Suprapubic skin (tissue), 3 donors: ENCODE results near the gene SLC16A2.

Experiments used
- POLR2A ChIP-seq, 2 donors: fragments of 450-650 bp; IDR thresholded peaks; one replicate each; pipeline ENCODE4 v1.6.1; 2017; ENCODE audit warnings: antibody characterized with exemption in 2 of 2, mild to moderate bottlenecking in 2 of 2, moderate library complexity in 2 of 2
- TF ChIP-seq, protein P1 (sequence below), 2 donors: fragments of 200-600 bp in 1 of 2; fragments of 450-650 bp in 1 of 2; sonication (generic) in 1 of 2; IDR thresholded peaks; one replicate each; pipeline ENCODE4 v1.5.1; 2016 to 2019; ENCODE audit warnings: antibody characterized with exemption in 2 of 2, mild to moderate bottlenecking in 1 of 2, moderate library complexity in 1 of 2

DNA sequence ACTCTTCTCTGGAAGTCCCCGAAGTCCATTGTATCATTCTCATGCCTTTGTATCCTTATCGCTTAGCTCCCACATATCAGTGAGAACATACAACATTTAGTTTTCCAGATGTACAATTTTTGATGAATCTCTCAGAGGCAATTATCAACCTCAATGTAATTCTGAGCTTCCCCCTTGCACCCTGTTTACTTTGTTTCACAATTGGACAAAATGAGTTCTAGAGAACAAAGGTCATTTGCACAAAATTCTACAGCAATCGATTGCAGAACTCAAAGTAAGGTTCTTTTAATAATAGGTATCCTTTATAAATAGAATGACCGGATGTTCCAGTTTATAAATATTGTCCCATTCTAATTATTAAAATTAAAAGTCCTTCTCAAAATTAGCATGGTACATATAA, 79.3 kb downstream of the SLC16A2 start:
- TF ChIP-seq, protein P1, sequence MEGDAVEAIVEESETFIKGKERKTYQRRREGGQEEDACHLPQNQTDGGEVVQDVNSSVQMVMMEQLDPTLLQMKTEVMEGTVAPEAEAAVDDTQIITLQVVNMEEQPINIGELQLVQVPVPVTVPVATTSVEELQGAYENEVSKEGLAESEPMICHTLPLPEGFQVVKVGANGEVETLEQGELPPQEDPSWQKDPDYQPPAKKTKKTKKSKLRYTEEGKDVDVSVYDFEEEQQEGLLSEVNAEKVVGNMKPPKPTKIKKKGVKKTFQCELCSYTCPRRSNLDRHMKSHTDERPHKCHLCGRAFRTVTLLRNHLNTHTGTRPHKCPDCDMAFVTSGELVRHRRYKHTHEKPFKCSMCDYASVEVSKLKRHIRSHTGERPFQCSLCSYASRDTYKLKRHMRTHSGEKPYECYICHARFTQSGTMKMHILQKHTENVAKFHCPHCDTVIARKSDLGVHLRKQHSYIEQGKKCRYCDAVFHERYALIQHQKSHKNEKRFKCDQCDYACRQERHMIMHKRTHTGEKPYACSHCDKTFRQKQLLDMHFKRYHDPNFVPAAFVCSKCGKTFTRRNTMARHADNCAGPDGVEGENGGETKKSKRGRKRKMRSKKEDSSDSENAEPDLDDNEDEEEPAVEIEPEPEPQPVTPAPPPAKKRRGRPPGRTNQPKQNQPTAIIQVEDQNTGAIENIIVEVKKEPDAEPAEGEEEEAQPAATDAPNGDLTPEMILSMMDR (IDR thresholded peaks at IDR 0.05): no peak
- TF ChIP-seq POLR2A (IDR thresholded peaks at IDR 0.05): no peak
